HepG2 (cell line): ENCODE data around the gene INTS6. TPM values are rescaled to one million over a fixed set of nuclear protein-coding genes. Genes with fewer than 3 reads are reported as not detected.

Experiments
- ATAC-seq: fragments of 200-7000 bp; cut with Tn5 transposase; 3 replicates; pipeline ENCODE4 v1.9.1; 2020; ENCODE audit warnings: mild to moderate bottlenecking, moderate library complexity
- BruUV-seq: library from RNA; stranded (reverse); fragments of 400-500 nt; replicated peaks from 2 replicates; lab custom pipeline; 2021; lab: Mats Ljungman, UMichigan
- CTCF ChIA-PET: fragments of 300-600 bp; formaldehyde crosslinking; extraction: SDS; loops from one replicate; lab custom pipeline; 2021; ENCODE audit warnings: low total read pairs, inconsistent platforms, low intra/inter-chr PET ratio; lab: Yijun Ruan, JAX
- POLR2A ChIA-PET: fragments of 350-600 bp; sonication (Branson Sonifier 250); formaldehyde crosslinking; loops from one replicate; lab custom pipeline; 2020; ENCODE audit warnings: antibody characterized with exemption, inconsistent platforms; lab: Yijun Ruan, JAX
- DNase-seq: peaks from one replicate; pipeline ENCODE4 v3.0.0-alpha.2; 2015; ENCODE audit warnings: low spot score
- FAIRE-seq: peaks from 3 replicates; lab custom pipeline; 2011; peaks lifted over from hg19 to GRCh38; lab: Jason Lieb, UNC
- H2AFZ ChIP-seq: one replicate; pipeline ENCODE4 v1.6.1; 2011; ENCODE audit warnings: low read length, inconsistent platforms
- H3K27ac ChIP-seq: fragments of 300-600 bp; 3 replicates; pipeline ENCODE4 v1.8.0; 2011; ENCODE audit warnings: mixed run types, mild to moderate bottlenecking, mixed read lengths, low read length, inconsistent platforms; ENCODE audit not compliant: insufficient read depth; ENCODE audit errors: extremely low read length
- H3K27me3 ChIP-seq, 2 experiments: fragments of 200-600 bp in 1 of 2; 2 replicates in 1 of 2; 3 replicates in 1 of 2; pipeline versions ENCODE4 v1.6.0 to v1.8.0; 2011; ENCODE audit warnings: low read length in 2 of 2, mild to moderate bottlenecking in 2 of 2, moderate library complexity in 2 of 2, inconsistent platforms in 1 of 2; ENCODE audit not compliant: insufficient read depth in 2 of 2, control insufficient read depth in 1 of 2
- H3K36me3 ChIP-seq, 2 experiments: fragments of 200-600 bp in 1 of 2; replicated peaks in 1 of 2; 2 replicates in 1 of 2; 3 replicates in 1 of 2; pipeline versions ENCODE4 v1.5.1 to v1.8.0; 2011; ENCODE audit warnings: low read length in 2 of 2, inconsistent platforms in 1 of 2; ENCODE audit not compliant: insufficient read depth in 2 of 2, control insufficient read depth in 1 of 2
- H3K4me1 ChIP-seq: 2 replicates; pipeline ENCODE4 v1.5.1; 2012; ENCODE audit warnings: low read length, inconsistent platforms; ENCODE audit not compliant: insufficient read depth
- H3K4me2 ChIP-seq: 2 replicates; pipeline ENCODE4 v1.6.0; 2011; ENCODE audit warnings: low read depth, low read length, inconsistent platforms
- H3K4me3 ChIP-seq, 3 experiments: fragments of 200-600 bp in 1 of 3; sonication (generic), shearing (Covaris generic) in 1 of 3; replicated peaks in 1 of 3; 2 replicates each; pipeline ENCODE4 v1.5.1; 2011 to 2016; ENCODE audit warnings: low read length in 3 of 3, inconsistent platforms in 2 of 3, low read depth in 2 of 3, mild to moderate bottlenecking in 2 of 3, control low read depth in 1 of 3, mixed read lengths in 1 of 3; ENCODE audit not compliant: insufficient read depth in 1 of 3
- H3K79me2 ChIP-seq: one replicate; pipeline ENCODE4 v1.6.1; 2011; ENCODE audit warnings: low read length, inconsistent platforms; ENCODE audit not compliant: insufficient read depth
- H3K9ac ChIP-seq: 2 replicates; pipeline ENCODE4 v1.6.0; 2011; ENCODE audit warnings: mild to moderate bottlenecking, low read depth, low read length, inconsistent platforms; ENCODE audit not compliant: insufficient read depth
- H3K9me3 ChIP-seq: 2 replicates; pipeline ENCODE4 v1.5.1; 2012; ENCODE audit warnings: mild to moderate bottlenecking, low read length
- H4K20me1 ChIP-seq: 2 replicates; pipeline ENCODE4 v1.6.0; 2011; ENCODE audit warnings: inconsistent platforms, mild to moderate bottlenecking, low read length, moderate library complexity; ENCODE audit not compliant: insufficient read depth
- EED ChIP-seq: sonication (generic); formaldehyde crosslinking; IDR thresholded peaks from 2 replicates; pipeline ENCODE4 v1.5.0; 2020; ENCODE audit warnings: mild to moderate bottlenecking, missing genetic modification reagents
- ELF1 ChIP-seq: sonication (generic); formaldehyde crosslinking; IDR thresholded peaks from 2 replicates; pipeline ENCODE4 v1.4.0; 2020; ENCODE audit warnings: missing genetic modification reagents
- FIP1L1 ChIP-seq: fragments of 200-400 bp; formaldehyde crosslinking; IDR thresholded peaks from 2 replicates; pipeline ENCODE4 v1.6.1; 2018; ENCODE audit warnings: low read depth, mild to moderate bottlenecking, low read length, moderate library complexity, borderline replicate concordance; ENCODE audit not compliant: insufficient read depth
- REPIN1 ChIP-seq: sonication (generic); formaldehyde crosslinking; IDR thresholded peaks from 2 replicates; pipeline ENCODE4 v1.8.0; 2022; ENCODE audit warnings: missing genetic modification reagents, low read depth, mild to moderate bottlenecking, borderline replicate concordance
- THAP11 ChIP-seq: IDR thresholded peaks from 2 replicates; pipeline ENCODE4 v1.6.1; 2016; ENCODE audit warnings: missing biosample characterization, missing genetic modification reagents
- TSC22D2 ChIP-seq: sonication (generic); formaldehyde crosslinking; IDR thresholded peaks from 2 replicates; pipeline ENCODE4 v1.5.1; 2020; ENCODE audit warnings: missing genetic modification reagents, mild to moderate bottlenecking, borderline replicate concordance
- ZFP90 ChIP-seq: sonication (generic); formaldehyde crosslinking; IDR thresholded peaks from 2 replicates; pipeline ENCODE4 v1.8.0; 2022; ENCODE audit warnings: missing genetic modification reagents, mild to moderate bottlenecking, inconsistent platforms, borderline replicate concordance
- ZNF460 ChIP-seq: sonication (generic); formaldehyde crosslinking; IDR thresholded peaks from 2 replicates; pipeline ENCODE4 v1.5.1; 2020; ENCODE audit warnings: missing genetic modification reagents, mild to moderate bottlenecking, borderline replicate concordance
- ZSCAN9 ChIP-seq: IDR thresholded peaks from 2 replicates; pipeline ENCODE4 v1.6.1; 2016; ENCODE audit warnings: borderline replicate concordance
- WGBS: methylation state at CpG from one replicate; pipeline ENCODE4 v1.1.6; 2017; ENCODE audit warnings: low lambda C conversion rate; 5-methylcytosine and 5-hydroxymethylcytosine counted together
- in situ Hi-C: cut with HindIII; loops from 2 replicates; pipeline ENCODE4 v1.10.0; 2017; ENCODE audit warnings: low pct_unique_long_range_greater_than_20kb; ENCODE audit not compliant: extremely low pct_ligation_motif_present
- intact Hi-C: fragments of 100-400 bp; cut with micrococcal nuclease; formaldehyde crosslinking; loops from one replicate; pipeline ENCODE4 v1.10.0; 2022; ENCODE audit not compliant: unreplicated experiment
- polyA plus RNA-seq, 8 experiments: library from polyadenylated mRNA; depleted of rRNA in 3 of 8; stranded (reverse) in 7 of 8; unstranded in 1 of 8; fragments of >200 nt; fragmentation: Illumina TruSeq in 4 of 8; extraction: Trizol in 4 of 8; gene quantifications; 2 replicates each; pipeline versions ENCODE4 v1.2.1 to v1.2.3, GENCODE V29; 2011 to 2016; ENCODE audit warnings: low read depth in 4 of 8, missing spikeins in 1 of 8, mixed read lengths in 1 of 8; ENCODE audit not compliant: insufficient read depth in 1 of 8
- total RNA-seq, 5 experiments: library from RNA; depleted of rRNA; stranded (reverse); fragments of >200 nt; fragmentation: Illumina TruSeq; extraction: Trizol; gene quantifications; 2 replicates each; pipeline ENCODE4 v1.2.3, GENCODE V29; 2016; ENCODE audit warnings: low read depth in 1 of 5
- TF ChIP-seq, protein P1 (sequence below): sonication (generic); formaldehyde crosslinking; IDR thresholded peaks from 2 replicates; pipeline ENCODE4 v1.4.0; 2020; ENCODE audit warnings: missing genetic modification reagents
- TF ChIP-seq, protein P2 (sequence below): sonication (generic); formaldehyde crosslinking; conservative IDR thresholded peaks from 2 replicates; pipeline ENCODE4 v1.4.0; 2020; ENCODE audit warnings: missing genetic modification reagents

INTS6 gene
- total and polyA plus RNA-seq, 2 of the 13 experiments (the other 11 are each of a cell fraction or from before 2014, with no cell fraction given), result 27.9 to 38.4 TPM

DNA sequence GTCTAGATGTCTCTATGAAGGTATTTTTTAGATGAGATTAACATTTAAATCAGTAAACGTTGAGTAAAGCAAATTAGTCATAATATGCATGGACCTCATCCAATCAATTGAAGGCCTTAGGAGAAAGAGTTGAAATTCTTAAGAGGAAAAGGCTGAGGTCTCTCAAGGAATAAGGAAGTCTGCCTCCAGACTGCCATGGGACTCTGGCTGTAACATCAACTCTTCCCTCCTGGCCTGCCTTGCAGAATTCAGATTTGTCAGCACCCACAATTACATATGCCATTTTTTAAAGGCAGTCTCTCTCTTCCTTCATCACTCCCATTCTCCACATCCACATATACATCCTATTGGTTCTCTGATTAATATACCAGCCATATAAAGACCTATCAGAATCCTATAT, 28.8 kb upstream of the INTS6 start:
- H3K4me3 ChIP-seq, result no peak overlapping the region
- in situ Hi-C loops (no loop called here), intact Hi-C loops (no loop called here)
- no peak for FAIRE-seq
- 0 out of 5 replicates have a peak, but pooled peaks cover 0 to 1% of the 10 kb centered on the region in 2 experiments for H3K27me3 ChIP-seq
- peaks cover 39% of the 10 kb centered on the region for H3K4me1 ChIP-seq
- 18% methylated on average over 1 of the region's 1 CpG for WGBS
- H4K20me1 ChIP-seq, result no peaks in the 10 kb centered on the region
- no peaks in the 10 kb centered on the region for H3K79me2 ChIP-seq
- H3K9me3 ChIP-seq, result no peaks in the 10 kb centered on the region
- no peak overlapping the region for H2AFZ ChIP-seq
- POLR2A ChIA-PET, result no interaction called here
- H3K27ac ChIP-seq, result no peak overlapping the region
- CTCF ChIA-PET, result no interaction called here
- no peak for DNase-seq
- no peaks in the 10 kb centered on the region for H3K36me3 ChIP-seq
- TF ChIP-seq, protein P1, sequence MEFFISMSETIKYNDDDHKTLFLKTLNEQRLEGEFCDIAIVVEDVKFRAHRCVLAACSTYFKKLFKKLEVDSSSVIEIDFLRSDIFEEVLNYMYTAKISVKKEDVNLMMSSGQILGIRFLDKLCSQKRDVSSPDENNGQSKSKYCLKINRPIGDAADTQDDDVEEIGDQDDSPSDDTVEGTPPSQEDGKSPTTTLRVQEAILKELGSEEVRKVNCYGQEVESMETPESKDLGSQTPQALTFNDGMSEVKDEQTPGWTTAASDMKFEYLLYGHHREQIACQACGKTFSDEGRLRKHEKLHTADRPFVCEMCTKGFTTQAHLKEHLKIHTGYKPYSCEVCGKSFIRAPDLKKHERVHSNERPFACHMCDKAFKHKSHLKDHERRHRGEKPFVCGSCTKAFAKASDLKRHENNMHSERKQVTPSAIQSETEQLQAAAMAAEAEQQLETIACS (CRISPR knock-in tag), result no peak
- TF ChIP-seq TSC22D2 (CRISPR knock-in tag) (no peak), EED (CRISPR knock-in tag) (no peak), REPIN1 (CRISPR knock-in tag) (no peak), ELF1 (CRISPR knock-in tag) (no peak), THAP11 (CRISPR knock-in tag) (no peak), ZNF460 (CRISPR knock-in tag) (no peak), ZFP90 (CRISPR knock-in tag) (no peak), ZSCAN9 (CRISPR knock-in tag) (no peak), FIP1L1 (no peak)
- TF ChIP-seq, protein P2, sequence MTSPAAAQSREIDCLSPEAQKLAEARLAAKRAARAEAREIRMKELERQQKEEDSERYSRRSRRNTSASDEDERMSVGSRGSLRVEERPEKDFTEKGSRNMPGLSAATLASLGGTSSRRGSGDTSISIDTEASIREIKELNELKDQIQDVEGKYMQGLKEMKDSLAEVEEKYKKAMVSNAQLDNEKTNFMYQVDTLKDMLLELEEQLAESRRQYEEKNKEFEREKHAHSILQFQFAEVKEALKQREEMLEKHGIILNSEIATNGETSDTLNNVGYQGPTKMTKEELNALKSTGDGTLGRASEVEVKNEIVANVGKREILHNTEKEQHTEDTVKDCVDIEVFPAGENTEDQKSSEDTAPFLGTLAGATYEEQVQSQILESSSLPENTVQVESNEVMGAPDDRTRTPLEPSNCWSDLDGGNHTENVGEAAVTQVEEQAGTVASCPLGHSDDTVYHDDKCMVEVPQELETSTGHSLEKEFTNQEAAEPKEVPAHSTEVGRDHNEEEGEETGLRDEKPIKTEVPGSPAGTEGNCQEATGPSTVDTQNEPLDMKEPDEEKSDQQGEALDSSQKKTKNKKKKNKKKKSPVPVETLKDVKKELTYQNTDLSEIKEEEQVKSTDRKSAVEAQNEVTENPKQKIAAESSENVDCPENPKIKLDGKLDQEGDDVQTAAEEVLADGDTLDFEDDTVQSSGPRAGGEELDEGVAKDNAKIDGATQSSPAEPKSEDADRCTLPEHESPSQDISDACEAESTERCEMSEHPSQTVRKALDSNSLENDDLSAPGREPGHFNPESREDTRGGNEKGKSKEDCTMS (CRISPR knock-in tag), result no peak
- no peak overlapping the region for H3K4me2 ChIP-seq
- ATAC-seq, result no peak
- BruUV-seq, result no TSS peak
- no peak overlapping the region for H3K9ac ChIP-seq
